CD4-positive, alpha-beta T cell treated with Interleukin-4 for 4 hours (primary cell): ENCODE measurements around the gene PPAN.

Source experiments
- DNase-seq: peaks from one replicate; pipeline ENCODE4 v3.0.0-alpha.2; 2020

The PPAN gene

GRCh38 chr19:10114651-10115391 lies 8.7 kb downstream of the PPAN start:
- DNase-seq, result no peak

DNA sequence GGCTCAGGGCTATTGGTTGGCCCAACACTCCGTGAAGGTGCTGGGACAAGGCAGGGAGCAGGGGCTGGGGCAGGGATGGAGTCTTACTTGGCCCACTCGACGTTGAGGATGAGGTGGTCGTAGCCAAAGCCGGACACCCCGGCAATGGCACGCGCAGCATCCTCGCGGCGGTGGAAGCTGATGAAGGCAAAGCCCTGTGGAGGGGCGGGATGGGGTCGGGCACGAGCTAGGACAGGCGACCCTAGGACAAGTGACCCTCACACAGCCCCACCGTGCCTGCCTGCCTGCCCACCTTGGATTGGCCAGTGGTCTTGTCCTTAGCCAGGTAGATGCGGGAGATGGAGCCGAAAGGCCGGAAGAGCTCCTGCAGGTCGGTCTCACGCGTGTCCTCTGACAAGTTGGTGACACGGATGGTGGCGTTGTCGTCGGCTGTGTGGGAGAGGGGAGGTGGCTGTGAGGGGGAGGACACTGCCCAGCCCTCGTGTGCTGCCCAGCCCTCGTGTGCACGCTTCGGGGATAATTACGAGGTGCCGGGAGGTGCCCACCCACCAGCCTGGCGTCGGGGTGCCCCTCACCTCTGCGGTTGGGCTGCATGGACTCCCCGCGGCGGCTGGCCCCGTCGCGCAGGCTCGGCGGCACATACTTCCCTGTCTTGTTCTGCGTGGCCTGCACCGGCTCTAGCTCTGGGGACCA lies 9.4 kb downstream of the PPAN start:
- no peak for DNase-seq

DNA sequence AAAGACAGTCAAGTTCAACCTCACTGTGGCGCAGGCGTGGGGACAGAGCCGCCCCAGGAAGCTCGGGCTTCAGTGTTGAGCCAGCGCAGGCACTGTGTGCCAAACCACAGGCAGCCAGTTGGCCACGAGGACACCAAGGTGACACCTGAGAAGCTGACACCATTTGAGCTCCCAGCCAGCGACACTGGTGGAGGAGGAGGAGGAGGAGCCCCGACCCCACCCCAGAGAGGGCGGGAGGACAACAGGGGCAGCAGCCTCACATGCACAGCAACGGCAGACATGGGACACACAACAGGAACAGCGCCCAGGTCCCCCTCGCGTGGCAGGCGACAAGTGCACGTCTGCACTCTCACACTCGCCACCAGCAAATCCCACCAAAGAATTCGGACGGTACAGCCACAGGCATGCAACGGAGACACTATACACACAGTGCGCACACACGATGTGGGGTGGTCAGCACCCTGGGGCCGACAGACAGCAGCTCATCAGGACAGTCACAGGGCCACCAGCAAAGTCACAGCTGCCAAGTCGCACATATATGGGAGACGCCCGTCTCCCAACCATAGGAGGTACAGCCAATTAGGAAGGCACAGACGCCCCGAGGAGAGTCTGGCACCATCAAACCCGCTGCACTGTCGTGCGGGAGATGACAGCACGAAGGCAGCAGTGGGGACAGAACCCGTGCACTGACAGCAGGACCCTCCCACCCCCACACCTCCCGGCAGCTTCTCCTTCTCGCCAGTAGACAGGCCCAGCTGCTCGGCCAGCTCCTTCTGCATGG lies 10.1 kb downstream of the PPAN start:
- DNase-seq, result no peak

DNA sequence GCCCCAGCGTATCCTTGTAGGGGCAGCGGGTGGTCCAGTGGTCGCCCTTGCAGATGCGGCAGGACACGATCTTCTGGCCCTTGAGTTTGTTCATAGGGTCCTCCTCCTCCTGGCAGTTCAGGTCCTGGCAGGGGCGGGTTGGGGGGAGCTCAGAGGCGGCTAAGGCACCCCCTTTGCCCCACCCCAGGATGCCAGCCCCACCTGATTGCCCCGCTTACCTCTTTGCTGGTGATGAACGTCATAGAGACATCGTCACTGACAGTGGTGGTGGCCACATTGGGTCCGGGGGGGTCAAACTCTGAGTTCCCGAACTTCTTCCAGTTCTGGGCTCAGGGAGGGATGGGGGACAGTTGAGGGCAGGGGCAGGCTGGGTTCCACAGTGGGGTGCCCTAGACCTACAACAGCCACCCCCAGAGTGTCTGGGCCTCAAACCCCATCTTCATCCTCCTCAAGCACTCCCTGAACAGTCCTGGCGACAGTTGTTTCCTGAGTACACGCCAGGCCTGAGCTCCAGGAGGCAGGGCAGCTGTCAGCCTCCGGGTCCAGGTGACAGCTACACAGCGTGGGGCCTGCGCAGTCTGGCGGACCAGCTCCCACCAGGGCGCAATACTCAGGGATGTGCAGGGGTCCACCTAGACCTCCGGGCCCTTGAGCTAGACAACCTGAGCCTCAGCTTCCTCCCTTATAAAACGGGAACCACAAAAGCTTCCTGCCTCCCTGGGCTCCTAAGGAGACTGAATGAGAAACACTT lies 10.9 kb downstream of the PPAN start:
- no peak for DNase-seq

- no peak for DNase-seq
These were observed 12.8 kb downstream of the PPAN start for GRCh38 chr19:10118960-10119359.

DNA sequence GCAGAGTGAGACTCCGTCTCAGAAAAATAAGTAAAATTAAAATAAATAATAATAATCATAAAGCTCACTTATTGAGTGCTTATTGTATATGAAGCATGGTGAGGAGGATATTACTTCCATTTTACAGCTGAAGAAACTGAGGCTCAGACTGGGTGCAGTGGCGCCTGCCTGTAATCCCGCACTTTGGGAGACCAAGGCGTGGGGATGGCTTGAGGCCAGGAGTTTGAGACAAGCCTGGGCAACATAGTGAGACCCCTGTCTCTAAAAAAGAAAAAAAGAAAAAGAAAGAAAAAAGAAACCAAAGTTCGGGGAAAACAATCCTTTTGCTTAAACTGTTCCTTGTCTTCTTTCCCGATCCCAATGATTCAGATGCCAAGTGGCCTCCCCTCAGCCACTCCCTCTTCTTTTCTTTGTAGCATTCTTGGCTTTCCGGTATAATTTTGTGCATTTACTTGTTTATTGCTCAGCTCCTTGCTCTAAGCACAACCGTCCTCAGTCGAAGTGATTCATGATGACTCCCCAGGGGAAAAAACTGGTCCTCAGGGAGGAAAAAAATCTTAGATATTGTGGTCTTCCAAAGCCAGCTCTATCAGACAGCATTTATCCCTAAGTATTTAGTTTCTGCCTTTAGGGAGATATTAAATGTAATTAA lies 14.5 kb downstream of the PPAN start:
- no peak for DNase-seq

- no peak for DNase-seq
These were observed 15.9 kb downstream of the PPAN start for GRCh38 chr19:10122045-10122444.

DNA sequence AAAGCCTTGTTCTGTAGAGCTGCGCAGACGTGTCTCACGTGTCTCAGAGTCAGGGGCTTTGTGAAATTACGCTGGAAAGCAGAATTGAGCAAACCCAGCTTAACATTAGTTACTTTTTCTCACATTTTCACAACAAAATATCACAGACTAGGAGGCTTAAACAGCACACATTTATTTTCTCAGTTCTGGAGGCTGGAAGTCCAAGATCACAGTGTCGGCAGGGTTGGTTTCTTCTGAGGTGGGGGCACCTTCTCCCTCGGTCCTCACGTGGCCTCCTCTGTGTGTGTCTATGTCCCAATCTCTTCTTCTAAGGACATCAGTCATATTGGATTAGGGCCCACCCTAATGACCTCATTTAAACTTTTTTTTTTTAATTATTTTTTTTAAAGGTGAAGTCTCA lies 18.3 kb downstream of the PPAN start:
- no peak for DNase-seq

DNA sequence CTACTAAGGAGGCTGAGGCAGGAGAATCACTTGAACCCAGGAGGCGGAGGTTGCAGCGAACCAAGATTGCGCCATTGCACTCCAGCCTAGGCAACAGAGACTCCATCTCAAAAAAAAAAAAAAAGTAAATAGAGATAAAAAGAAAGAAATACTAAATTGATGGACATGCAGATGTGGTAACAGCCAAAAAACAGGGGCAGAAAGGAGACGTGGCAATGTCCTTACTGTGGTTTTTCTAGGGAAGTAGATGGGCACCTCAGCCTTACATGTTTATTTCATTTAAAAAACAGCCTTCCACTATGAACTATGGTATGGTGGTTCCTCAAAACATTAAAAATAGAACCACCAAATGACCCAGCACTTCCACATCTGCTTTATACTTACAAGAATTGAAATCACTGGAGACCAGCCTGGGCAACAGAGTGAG lies 20.1 kb downstream of the PPAN start:
- DNase-seq, result no peak

- no peak for DNase-seq
These were observed 26.7 kb downstream of the PPAN start for GRCh38 chr19:10132905-10133304.

GRCh38 chr19:10133596-10133995 lies 27.4 kb downstream of the PPAN start:
- no peak for DNase-seq

DNA sequence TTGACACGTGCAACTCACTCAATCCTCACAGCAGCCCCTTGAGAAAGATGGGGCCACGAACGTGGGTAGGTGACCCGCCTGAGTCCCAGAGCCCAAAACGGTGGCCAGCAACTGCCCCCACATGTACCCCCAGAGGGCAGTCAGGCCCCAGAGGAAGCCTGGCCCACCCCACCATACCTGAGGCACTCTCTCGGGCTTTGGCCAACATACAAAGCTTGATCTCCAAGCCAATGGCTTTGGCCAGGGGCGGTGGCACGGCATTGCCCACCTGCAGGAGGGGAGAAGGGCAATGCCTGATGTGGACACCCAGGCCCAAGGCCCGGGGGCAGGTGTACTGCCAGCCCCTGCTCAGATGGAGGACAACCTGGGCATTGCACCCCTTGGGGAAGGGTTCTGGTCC lies 27.9 kb downstream of the PPAN start:
- DNase-seq, result no peak

GRCh38 chr19:10135551-10136334 lies 29.6 kb downstream of the PPAN start:
- DNase-seq, result no peak

GRCh38 chr19:10136936-10137335 lies 30.8 kb downstream of the PPAN start:
- no peak for DNase-seq

- no peak for DNase-seq
These were observed 31.9 kb downstream of the PPAN start for GRCh38 chr19:10137751-10138682.

- no peak for DNase-seq
These were observed 33.0 kb downstream of the PPAN start for GRCh38 chr19:10138879-10139795.

DNA sequence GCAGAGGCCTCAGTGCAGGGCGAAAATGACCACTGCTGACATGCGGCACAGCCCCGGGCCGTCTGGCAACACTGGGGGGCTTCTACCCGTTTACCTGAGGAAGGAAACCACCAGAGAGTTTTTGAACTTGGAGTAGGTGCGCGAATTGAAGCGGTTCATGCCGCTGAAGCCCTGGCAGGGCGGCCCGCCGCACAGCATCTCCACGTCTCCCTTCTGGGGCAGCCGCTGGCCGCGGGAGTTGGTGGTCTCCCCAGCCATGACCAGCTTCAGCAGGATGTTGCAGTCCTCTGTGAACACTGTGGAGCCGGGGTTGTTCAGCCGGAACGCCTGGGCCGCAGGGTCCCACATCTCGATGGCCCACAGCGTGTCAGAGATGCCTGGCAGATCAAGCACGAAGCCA lies 33.8 kb downstream of the PPAN start:
- no peak for DNase-seq

DNA sequence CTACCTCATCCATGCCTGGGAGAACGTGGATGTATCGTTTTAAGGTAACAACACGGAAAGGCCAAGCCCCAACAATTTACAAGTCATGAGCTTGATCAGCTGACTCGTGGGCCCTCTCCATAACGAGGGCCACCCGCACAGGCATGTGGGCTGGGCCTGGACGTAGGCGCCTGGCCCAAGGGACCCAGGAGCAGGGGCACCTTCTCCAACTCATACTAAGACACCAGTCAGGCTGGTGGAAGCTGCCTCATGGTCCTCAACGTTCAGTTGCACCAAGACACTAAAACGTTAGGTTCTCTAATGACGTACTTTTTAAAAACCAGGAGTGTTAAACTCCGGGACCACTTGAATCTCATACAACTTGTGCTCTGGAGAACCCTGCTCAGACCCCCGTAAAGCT lies 35.3 kb downstream of the PPAN start:
- no peak for DNase-seq

GRCh38 chr19:10141973-10142372 lies 35.8 kb downstream of the PPAN start:
- DNase-seq, result no peak
